PC-9 (cell line): ENCODE measurements around the gene ZNF487.

Experiments
- CTCF ChIP-seq: fragments of 200-600 bp; sonication (generic); conservative IDR thresholded peaks from 2 replicates; pipeline ENCODE4 v1.6.1; 2017; ENCODE audit warnings: mixed run types, antibody characterized with exemption, mild to moderate bottlenecking, moderate library complexity
- EZH2 ChIP-seq: fragments of 200-600 bp; sonication (generic); IDR thresholded peaks from 2 replicates; pipeline ENCODE4 v1.8.0; 2017; ENCODE audit warnings: antibody characterized with exemption, low read depth

DNA sequence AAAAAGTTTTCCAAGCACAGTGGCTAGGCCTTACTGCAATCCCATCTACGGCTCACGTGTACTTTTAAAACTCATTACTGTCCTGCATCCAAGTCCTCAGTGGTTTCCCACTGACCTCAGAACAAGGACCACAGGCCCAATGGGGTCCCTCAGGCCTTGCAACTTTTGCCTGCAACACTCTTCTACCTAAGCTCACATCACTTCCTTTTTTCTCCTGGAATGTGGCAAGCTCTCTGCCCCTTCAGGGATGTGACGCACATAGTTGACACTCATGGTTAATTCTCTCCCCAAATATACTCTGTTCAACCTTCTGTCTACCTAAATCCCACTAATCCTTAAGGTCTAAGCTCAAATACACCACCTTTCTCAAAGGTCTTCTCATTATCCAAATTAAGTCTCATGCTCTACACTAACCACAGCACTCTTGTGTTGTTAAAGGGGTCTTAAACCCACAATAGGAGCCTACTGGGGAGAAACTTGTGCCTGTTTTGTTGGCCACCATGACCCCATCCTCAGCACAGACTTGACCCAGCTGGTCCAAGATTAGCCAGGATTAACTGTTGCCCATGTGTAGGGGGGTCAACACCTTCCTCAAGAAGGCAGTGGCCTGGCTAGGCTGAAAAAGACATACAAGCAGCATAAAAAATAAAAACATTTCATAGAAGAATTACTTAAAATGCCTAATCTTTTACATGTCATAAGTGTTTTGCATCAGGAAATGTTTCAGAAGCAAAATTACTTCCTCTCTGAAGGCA is 43.1 kb upstream of the ZNF487 start:
- no peak for TF ChIP-seq CTCF
- no peak for TF ChIP-seq EZH2
